Measurements from ENCODE around the gene CEP131.
"Not testable (repeated sequence)": the region's sequence is repeated elsewhere in the genome, so short reads cannot be mapped to it uniquely, and the experiment has no call there.

CEP131 gene

DNA sequence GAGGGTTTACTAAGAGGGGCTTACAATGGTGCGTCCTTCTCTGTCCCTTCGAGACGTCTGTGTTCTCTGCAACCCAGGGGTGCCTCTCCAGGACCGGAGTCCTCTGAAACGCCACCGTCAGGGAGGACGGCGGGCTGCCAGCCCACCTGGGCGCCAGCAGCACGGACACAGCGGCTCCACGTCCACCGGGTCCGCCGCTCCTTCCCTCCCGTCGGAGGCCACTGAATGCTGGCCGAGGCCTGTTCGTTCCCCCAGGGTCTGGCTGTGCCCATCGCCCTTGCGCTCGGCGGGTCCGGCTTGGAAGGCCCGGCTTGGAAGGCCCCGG is 15.7 kb upstream of the CEP131 start:
- DNase-seq: no peak

DNA sequence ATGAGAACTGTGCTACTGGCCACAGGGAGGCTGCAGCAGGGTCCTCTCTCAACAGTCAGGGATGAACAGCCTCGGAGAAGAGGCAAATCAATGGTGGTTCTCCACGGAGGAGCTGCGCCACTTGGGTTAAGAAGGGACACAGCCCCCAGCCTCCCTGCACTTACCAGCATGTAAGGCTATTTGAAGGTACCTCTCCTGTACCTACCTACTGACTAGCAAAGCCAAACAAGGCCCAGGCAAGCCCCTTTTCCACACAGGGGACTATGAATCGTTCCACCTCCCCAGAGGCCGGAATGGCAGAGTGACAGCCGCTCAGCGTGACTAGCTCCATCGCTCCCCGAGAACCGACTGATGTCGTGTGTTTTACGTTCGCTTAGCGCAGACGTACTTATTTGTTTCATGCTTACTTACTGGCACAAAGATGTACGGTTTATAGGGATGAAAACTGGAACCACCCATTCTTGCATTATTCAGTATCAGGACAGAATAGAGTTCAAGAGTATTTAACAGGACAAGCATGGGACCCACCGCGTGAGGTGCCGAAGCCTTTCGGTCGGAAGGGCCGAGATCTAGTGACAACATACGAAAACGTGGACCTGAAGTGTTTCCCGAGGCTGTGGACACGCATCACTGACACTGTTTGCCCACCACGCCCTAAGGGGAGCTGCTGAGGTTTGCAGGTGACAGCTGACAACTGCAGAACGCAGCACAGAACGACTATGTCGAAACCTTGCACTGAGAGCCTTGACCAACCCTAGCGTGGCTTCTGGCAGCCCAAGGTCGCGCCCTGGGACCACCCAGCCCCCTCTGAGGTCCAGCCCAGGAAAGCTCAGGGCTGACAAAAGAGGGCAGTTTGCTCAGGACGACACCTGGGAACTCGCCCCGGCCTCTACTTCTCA is 15.1 kb upstream of the CEP131 start:
- DNase-seq: no peak

DNA sequence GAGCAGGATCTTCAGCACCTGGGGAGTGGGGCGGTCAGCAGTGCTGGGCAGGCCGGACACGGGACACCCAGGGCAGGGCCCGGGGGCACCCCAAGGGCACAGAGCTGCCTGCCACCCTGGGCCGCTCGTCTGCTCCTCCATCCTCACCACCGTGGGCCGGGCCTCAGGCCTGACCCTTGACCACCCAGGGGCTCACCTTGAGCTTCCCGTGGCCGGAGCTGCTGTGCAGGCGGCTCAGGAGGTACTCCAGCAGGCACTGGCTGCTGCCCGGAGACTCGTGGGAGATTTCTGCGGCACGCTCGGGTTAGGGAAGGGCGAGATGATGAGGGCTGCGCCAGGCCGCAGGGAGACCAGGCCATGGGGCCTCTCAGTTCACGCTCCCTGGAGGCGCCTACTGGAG is 14.0 kb upstream of the CEP131 start:
- no peak for DNase-seq

DNA sequence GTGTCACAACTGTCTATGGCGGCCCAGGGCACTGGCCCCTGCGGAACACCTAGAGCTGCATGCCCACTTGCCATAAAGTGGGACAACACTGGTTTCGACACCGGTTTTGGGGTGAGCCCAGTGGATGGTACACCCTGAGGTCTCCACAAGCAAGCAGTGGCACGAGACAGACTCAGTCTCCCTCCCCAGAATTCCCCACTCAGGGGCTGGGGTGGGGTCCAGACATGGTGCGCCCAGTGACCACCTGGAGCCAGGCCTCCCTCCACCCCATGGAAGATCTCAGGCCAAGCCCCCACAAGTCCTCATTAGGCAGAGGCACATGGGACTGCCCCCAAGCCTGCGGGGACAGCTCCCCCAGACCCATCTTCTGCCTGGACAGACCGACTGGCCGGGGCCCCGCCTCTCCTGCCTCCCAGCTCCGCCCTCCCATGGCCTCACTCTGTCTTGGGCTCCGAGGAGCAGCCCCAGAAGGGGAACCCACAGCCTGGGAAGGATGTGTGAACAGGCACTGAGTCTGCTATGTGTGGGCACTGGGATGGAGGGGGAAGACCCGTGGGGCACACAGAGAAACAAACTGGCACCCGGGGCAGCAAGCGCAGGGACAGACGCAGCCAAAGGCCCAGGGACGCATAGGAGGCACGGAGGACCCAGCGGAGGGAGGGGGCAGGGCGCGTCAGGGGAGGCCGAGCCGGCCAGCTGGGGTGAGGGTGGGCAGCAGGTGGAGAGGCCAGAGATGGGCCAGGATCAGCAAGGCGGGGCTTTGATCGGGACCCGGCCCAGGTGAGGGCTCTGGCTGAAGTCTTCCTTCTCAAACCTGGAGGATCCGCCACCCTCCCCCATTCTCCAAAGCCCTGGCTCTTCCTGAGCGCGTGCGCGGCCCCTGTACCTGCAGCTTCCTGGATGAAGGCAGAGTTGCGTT is 13.3 kb upstream of the CEP131 start:
- no peak for DNase-seq

DNA sequence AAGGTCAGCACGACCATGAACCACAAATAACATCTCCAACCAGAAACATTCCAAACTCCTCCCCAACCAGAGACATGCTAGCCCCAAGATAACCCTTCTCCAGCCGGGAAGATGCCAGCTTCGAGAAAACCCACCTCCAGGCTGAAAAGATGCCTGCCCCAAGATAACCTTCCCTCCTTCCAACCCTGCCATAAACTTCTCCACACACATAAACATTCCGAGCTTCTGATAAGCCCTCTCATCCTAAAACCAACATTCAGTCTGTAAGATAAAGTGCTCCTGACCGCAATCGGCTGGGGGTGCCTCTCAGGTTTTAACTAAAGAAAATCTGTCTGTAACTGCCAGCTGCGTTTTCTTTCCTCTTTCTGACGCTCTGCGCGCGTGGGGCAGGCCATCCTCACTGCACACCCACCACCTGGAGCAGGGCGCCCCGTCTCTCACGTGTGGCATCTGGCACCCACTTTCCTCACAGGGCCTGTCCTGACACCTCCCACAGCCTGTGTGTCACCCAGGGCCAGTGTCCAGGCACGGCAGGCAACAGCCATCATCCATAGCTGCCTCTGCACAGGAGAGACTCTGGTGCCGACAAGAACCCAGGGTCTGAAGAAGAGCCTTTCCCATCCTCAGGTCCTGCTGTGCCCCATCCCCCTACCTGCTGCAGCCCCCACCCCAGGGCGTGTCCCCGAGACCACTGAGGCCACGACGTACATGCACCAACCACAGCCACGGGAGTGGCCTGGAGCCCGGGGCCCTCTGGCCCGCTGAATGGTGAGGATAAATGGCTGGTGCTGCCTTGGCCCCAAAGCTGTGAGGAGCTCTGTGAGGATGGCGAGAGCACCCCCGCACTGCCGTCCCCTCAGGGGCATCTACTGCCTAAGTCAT is 12.4 kb upstream of the CEP131 start:
- no peak for DNase-seq

DNA sequence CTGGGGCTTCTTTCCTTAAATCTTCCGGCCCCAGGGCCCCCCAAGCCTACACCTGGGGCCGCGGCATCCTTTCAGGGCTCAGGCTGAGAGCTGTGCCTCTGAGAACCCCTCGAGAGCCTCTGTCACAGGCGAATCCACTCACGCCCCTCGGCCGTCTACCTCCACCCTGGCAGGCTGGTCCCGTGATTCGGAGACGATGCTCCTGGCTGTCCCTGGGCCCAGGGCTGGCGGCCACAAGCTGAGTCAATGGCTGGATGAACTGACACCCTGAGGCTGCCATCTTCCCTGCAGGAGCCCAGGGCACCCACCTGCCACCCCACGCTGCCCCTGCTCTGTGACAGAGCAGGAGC is 11.7 kb upstream of the CEP131 start:
- DNase-seq: no peak

DNA sequence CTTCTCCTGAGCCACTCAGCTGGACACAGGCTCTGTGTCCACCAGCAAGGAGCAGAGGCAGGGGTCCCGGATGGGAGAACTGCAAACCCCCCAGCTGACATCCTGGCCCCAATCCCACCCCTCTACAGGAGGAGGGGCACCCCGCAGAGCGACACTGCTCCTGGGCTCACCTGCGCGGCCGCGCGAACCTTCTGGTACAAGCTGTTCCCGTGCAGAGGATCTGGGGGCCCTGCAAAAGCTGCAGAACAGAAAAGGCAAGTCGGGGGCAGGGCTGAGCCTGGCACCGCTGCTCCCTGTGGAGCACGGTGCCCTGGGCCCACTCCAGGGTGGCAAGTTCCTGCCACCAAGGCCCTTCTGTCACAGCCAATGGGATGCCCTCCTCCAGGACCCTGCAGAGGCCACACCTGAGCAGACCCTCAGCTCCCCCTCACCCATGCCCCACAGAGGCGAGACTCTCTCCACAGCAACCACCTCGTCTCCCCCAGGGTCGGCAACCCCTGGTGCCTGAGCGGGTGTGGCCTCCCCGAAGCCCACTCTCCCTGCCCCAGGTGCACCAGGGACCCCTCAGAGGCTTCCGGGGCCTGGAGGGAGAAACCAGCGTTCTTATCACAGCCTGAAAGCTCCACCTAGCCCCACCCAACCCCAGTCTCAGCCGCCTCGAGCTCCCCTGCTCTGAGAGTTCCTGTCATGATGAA is 11.2 kb upstream of the CEP131 start:
- no peak for DNase-seq

DNA sequence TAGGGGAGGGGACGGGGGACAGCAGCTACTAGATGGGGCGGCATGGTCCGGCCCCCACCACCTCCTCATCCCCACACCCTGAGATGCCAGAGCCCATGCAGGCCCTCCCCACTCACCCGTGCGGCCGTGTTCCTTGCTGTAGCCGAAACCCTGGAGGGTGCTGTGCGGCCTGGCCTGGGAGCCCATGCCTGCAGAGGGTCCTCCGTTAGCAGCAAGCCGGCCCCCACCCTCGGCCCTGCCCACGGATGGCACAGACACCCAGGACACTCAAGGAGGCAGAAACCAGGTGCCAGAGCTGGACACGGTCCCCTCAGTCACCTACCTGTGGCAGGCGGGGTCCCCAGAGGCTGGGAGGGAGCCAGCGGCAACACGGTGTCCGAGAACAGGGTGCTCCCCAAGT is 10.6 kb upstream of the CEP131 start:
- no peak for DNase-seq

DNA sequence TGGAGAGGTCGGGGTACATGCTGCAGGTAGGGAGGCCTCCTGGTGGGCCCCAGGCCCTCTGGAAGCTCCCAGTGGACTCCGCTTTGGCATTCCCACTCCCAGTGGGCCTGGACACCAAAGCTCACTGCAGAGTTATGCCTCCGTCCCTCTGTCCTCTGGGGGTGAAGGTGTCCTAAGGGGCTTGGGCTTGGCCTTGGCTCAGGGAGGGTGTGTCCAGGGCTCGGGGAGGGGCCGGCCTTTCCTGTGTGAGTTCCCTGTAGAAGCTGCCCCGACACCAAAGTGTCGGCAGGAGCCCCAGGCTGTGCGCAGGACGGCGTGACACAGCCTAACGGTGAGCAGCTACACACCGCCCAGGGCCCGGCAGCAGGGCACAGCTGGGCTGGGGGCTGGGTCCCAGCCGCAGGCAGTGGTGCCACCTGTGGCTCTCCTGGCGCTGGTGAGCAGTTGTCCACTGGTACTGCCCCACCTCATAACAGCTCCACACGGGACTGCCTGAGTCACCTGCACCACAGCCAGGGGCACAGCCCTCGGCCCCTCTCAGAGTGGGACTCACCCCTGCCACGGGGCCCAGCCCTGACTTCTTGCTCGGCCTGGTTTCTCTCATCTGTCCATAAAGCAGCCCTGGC is 10.0 kb upstream of the CEP131 start:
- DNase-seq: no peak

DNA sequence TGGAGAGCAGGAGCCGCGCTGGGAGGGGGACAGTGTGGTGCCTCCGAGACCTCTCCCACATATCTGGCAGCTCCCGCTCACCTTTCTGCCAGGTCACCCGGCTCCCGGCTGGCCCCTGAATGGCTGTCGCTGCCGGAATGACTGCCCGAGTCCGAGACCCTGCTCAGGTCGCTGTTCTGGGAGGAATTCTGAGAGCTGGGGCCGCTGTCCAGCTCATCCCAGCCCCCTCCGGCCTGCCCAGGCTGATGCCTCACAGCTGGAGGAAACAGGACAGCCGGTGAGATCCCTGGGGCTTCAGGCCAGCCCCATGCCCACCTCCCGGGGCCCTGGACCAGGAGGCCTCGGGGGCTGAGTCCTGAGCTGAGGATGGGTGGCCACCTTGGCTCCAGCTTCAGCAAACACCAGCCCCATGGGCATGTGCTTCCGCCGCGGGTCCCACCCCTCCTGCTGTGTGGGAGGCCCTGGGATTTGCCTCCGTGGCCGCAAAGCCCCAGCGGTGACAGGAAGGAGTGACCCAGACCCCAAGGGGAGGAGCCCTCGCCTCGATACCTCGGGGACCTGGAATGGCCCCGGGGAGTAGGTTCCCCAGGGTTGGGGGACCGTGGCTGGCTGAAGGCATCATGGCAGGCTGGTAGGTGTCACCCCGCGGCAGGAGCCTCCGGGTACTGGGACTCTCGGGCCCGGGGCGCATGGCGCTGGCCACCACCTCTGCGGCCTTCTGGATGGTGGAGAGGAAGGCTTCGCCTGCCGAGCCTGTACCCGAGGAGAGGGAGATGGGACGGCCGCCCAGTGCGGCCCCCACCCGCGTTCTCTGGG is 9.2 kb upstream of the CEP131 start:
- DNase-seq: no peak

DNA sequence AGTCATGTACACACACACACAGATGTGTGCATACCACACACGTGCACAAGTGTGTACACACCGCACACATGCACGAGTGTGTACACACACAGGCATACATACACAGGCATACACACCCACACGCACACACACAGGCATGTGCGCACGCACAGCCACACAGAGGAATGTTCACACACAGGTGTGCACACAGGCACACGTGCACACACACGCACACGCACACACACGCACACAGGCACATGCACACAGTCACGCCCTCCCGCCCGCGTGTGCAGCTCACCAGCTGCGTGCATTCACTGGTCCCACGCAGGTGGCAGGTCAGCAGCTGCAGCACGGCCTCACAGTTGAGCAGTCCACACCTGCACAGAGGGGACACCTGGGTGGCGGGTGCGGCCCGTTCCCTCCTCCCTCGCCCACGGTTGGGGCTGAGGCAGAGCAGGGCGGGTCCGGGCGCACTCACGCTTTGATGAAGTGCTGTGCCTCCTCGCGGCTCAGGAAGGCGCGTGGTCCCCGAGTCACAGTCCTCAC is 8.4 kb upstream of the CEP131 start:
- no peak for DNase-seq

DNA sequence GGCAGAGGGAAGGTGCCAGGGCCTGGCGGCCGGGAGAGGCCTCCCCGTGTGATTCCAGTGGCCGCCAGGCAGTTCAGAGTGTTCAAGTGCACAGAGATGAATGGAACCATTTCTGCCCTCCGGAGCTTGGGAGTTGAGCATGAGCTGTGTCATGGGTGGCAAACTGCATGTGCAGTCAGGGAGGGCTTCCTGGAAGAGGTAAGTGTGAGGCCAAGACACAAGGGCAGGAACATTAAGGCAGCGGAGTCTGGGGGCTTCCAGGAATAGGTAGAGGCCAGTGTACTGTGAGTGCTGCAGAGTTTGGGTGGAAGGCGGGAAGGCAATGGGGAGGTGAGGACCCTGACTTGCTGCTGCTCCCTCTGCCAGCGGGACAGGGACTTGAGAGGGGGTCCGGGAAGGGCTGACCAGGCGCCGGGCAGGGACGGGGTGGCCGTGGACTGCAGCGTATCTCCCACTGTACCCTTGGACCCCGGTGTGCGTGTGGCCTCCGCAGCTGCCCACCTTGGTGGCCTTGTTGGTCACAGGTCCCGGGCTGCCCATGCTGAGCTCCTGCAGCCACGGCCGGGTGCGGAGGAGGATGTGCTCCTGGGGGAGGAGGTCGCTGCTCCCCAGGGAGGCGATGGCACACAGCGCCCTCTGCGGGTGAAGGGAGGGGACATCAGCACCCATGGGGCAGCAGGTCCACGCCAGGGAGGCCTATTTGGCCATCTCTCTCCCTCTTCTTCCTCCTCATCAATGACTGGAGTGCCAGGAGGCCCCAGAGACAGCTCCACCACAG is 7.5 kb upstream of the CEP131 start:
- DNase-seq: no peak

DNA sequence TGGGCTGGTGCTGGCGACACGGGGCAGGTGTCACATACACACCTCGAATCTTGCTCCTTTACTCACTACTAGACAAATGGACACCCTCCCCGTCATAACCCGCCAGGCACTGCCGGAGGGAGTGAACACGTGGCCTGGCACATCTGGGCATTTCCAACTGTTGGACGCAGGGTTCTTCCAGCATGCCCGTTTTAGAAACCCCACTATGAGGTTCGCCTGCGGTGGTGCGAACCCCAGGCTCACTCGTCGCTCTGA is 6.8 kb upstream of the CEP131 start:
- DNase-seq: no peak

DNA sequence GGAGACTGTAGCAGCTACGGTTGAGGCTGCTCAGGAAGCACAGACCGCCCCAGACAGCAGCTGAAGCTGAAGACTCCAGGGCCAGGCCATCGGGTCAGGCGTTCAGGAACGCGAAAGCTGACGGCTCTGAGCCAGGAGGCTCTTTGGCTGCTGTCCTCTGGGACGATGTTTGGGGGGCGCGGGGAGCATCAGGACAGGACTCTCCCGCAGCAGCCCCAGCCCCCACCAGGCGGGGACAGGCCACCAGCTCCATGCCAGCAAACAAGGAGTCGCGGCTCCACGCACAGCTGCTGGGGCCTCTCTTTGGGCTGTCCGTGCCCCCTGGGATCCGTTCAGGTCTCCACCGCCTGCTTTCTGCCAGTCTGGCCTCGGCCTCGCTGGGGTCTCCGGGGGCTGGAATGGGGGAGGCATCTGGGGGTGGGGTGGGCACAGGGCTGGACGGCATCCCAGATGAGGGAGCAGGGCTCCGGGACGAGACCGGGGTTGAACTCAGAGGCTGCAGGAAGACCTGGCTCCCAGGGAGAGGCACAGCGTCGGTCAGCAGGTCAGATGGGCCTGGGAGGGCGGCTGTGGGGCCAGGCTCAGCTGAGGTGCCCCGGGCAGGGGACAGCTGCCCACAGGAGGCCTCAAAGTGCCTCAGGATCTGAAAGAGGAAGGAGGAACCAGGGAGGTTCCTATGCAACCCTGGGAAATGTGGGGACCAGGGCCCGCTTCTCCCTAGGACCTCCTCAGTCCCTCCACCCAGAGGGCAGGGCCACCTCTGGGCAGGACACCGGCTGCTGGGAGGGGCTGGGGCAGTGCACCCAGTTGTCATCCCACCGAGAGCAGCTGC is 6.3 kb upstream of the CEP131 start:
- DNase-seq: no peak

DNA sequence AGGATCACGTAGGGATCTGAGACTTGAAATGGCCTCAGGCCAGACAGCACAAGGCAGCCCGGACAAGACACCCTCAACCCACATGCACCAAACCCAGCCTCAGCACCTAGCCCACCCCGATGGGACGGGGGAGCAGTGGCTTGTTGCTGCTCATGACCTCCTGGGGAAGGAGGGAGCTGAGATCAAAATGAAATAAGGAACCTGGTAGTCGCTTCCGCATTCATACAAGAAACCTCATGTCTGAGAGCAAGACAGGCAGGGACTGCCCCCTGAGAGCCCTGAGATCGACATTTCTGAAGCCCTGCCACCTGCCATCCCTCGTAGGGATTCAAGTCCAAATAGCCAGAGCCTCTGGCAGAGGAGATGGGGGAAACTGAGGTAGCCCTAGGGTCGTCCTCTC is 5.7 kb upstream of the CEP131 start:
- no peak for DNase-seq

DNA sequence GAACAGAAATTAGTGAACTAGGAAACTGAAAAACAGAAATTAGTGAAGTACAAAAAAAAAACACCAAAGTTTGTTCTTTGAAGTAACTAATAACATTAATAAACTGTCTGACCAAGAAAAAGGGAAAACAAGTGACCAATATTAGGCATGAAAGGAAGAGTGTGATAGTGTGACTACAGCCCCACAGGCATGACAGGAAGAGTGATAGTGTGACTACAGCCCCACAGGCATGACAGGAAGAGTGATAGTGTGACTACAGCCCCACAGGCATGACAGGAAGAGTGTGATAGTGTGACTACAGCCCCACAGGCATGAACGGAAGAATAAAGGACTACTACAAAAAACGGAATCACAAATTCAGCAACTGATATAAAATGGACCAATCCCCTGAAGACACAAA is 4.9 kb upstream of the CEP131 start:
- DNase-seq: not testable (repeated sequence)

DNA sequence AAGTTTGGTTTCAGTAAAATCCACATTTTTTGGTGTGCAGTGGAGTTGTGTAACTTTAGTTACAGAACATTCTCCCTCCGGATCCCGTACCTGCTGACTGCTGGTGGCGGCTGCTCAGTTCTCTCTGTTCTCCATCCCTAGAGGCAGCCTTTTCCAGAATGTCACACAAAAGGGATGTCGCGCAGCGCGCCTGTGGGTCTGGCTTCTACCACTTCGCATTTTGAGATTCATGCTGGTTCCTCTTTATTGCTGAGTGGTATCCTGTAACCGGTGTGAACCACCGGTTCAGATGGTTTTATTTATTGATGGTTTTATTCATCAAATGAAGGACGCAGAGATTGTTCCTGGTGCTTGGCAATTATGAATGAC is 981 bp upstream of the CEP131 start:
- DNase-seq: no peak

DNA sequence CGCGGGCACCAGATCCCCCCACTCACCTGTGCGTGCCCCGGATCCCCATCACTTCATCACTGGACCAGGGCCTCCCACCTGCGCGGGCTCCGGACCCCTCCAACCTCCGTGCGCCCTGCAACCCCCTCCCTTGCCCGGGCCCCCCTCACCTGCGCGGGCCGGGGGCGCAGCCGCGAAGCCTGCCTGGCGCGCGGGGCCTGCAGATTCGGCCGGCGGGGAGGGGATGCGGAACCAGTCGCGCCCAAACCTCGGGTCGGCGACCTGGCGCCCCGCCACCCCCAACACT is 202 bp downstream of the CEP131 start:
- no peak for DNase-seq

DNA sequence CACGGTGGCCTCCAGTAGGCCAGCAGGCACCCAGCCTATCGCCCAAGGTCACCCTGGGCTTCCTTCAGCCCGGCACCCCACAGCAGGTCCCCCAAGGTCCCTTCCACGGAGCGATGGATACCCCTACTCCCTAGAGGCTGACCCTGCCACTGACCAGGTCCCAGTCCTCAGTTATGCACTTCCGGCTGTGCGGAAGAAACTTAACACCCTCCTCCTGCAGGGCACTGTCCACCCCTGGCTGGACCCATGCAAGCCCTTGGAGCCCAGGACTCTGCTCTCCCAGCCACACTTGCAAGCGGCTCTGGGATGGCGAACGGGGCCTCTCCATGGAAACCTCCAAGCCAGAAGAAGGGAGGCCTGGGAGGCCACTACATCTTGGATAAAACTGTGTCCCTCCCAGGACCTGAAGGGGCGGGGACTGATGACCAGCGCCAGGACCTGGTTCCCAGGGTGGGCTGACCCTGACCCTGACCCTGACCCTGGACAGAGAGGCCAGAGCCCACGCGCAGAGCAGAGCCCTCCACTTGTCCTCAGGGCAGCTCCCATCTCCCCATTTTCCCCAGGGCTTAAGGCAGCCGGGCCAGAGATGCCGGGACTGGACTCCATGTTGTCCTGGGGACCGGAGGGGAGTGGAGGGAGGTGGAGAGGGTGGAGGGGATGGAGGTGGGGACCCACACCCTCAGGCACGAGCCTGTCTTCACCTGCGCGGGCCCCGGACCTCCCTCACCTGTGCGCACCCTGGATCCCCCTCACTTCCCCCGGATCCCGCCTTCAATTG is 734 bp downstream of the CEP131 start:
- no peak for DNase-seq

Data from activated CD8-positive, alpha-beta memory T cell treated with anti-CD3 and anti-CD28 coated beads, Interleukin-2, amount 50 U/mL, for 48 hours (primary cell).